Endothelial cell of umbilical vein (primary cell): ENCODE measurements around the gene FIZ1. TPM values are rescaled to one million over a fixed set of nuclear protein-coding genes. Genes with fewer than 3 reads are reported as not detected.

Source experiments
- BruUV-seq: library from RNA; stranded (reverse); fragments of 400-500 nt; replicated peaks from 2 replicates; lab custom pipeline; 2021; lab: Mats Ljungman, UMichigan
- CTCF ChIA-PET: fragments of 300-600, 350-600 bp; sonication (Branson Sonifier 250); formaldehyde crosslinking; loops from one replicate; lab custom pipeline; 2021; ENCODE audit warnings: antibody characterized with exemption, inconsistent platforms; lab: Charles Lee
- POLR2A ChIA-PET: fragments of 300-600, 350-600 bp; sonication (Branson Sonifier 250); formaldehyde crosslinking; loops from one replicate; lab custom pipeline; 2021; ENCODE audit warnings: antibody characterized with exemption, inconsistent platforms; lab: Charles Lee
- DNase-seq: peaks from one replicate; pipeline ENCODE4 v3.0.0-alpha.2; 2011; ENCODE audit warnings: low read depth, low spot score
- FAIRE-seq: peaks from 2 replicates; lab custom pipeline; 2011; peaks lifted over from hg19 to GRCh38; lab: Jason Lieb, UNC
- H2AFZ ChIP-seq: 2 replicates; pipeline ENCODE4 v1.6.0; 2012; ENCODE audit warnings: low read depth, low read length, control low read depth, inconsistent platforms
- H3K27ac ChIP-seq: 2 replicates; pipeline ENCODE4 v1.5.1; 2011; ENCODE audit warnings: low read depth, mild to moderate bottlenecking, control low read depth, low read length, moderate library complexity; ENCODE audit not compliant: insufficient read depth
- H3K27me3 ChIP-seq, 2 experiments: 2 replicates each; pipeline versions ENCODE4 v1.6.0 to v1.6.1; 2011; ENCODE audit warnings: low read length in 2 of 2, mixed read lengths in 1 of 2; ENCODE audit not compliant: control insufficient read depth in 2 of 2, insufficient read depth in 2 of 2
- H3K36me3 ChIP-seq, 2 experiments: 2 replicates in 1 of 2; 3 replicates in 1 of 2; pipeline ENCODE4 v1.5.1; 2011; ENCODE audit warnings: low read length in 2 of 2, mild to moderate bottlenecking in 1 of 2, moderate library complexity in 1 of 2; ENCODE audit not compliant: control insufficient read depth in 2 of 2, insufficient read depth in 2 of 2; ENCODE audit errors: extremely low read depth in 1 of 2
- H3K4me1 ChIP-seq: 3 replicates; pipeline ENCODE4 v1.5.1; 2011; ENCODE audit warnings: mild to moderate bottlenecking, low read length; ENCODE audit not compliant: control insufficient read depth, insufficient read depth; ENCODE audit errors: extremely low read depth
- H3K4me2 ChIP-seq: 2 replicates; pipeline ENCODE4 v1.6.1; 2011; ENCODE audit warnings: low read length, control low read depth, mixed read lengths; ENCODE audit not compliant: insufficient read depth
- H3K4me3 ChIP-seq, 3 experiments: fragments of 200-600 bp in 1 of 3; sonication (generic), shearing (Covaris generic) in 1 of 3; replicated peaks in 1 of 3; 2 replicates each; pipeline ENCODE4 v1.5.1; 2011 to 2016; ENCODE audit warnings: control low read depth in 3 of 3, low read length in 3 of 3, mild to moderate bottlenecking in 2 of 3, inconsistent platforms in 1 of 3, low read depth in 1 of 3, moderate library complexity in 1 of 3; ENCODE audit not compliant: insufficient read depth in 1 of 3
- H3K79me2 ChIP-seq: 2 replicates; pipeline ENCODE4 v1.6.0; 2012; ENCODE audit warnings: low read length, inconsistent platforms; ENCODE audit not compliant: control insufficient read depth, insufficient read depth
- H3K9ac ChIP-seq: replicated peaks from 2 replicates; pipeline ENCODE3; 2011; ENCODE audit warnings: low read length, control low read depth; ENCODE audit not compliant: insufficient read depth; ENCODE audit errors: extremely low read depth
- H3K9me1 ChIP-seq: replicated peaks from 3 replicates; pipeline ENCODE4 v1.6.0; 2011; ENCODE audit warnings: mild to moderate bottlenecking, low read length; ENCODE audit not compliant: control insufficient read depth, insufficient read depth; ENCODE audit errors: extremely low read depth
- H3K9me3 ChIP-seq: replicated peaks from 2 replicates; pipeline ENCODE4 v1.5.1; 2012; ENCODE audit warnings: low read length, inconsistent platforms; ENCODE audit not compliant: control insufficient read depth, insufficient read depth
- H4K20me1 ChIP-seq: replicated peaks from 2 replicates; pipeline ENCODE3; 2011; ENCODE audit warnings: mild to moderate bottlenecking, low read length; ENCODE audit not compliant: control insufficient read depth, insufficient read depth; ENCODE audit errors: extremely low read depth
- EZH2 ChIP-seq: IDR thresholded peaks from 2 replicates; pipeline ENCODE4 v1.6.1; 2012; ENCODE audit warnings: borderline replicate concordance, low read depth, mild to moderate bottlenecking, moderate library complexity, low read length, inconsistent platforms; ENCODE audit not compliant: severe bottlenecking
- FOS ChIP-seq: IDR thresholded peaks from 2 replicates; pipeline ENCODE4 v1.6.1; 2011; ENCODE audit warnings: mild to moderate bottlenecking, low read length, moderate library complexity, borderline replicate concordance; ENCODE audit not compliant: insufficient read depth
- GATA2 ChIP-seq: IDR thresholded peaks from 2 replicates; pipeline ENCODE4 v1.7.0; 2011; ENCODE audit warnings: low read depth, mild to moderate bottlenecking, moderate library complexity, mixed read lengths, low read length; ENCODE audit not compliant: insufficient read length, insufficient read depth
- JUN ChIP-seq: IDR thresholded peaks from 2 replicates; pipeline ENCODE4 v1.6.1; 2011; ENCODE audit warnings: borderline replicate concordance, low read depth; ENCODE audit not compliant: insufficient read length, insufficient read depth
- MYC ChIP-seq: IDR thresholded peaks from one replicate; pipeline ENCODE4 v1.6.1; 2011; ENCODE audit warnings: mild to moderate bottlenecking, low read depth, low read length
- POLR2A ChIP-seq: IDR thresholded peaks from 2 replicates; pipeline ENCODE4 v1.6.1; 2012; ENCODE audit warnings: low read depth, mild to moderate bottlenecking, control low read depth, low read length
- POLR2AphosphoS5 ChIP-seq: IDR thresholded peaks from 2 replicates; pipeline ENCODE4 v1.6.1; 2012; ENCODE audit warnings: low read depth, mild to moderate bottlenecking, control low read depth, low read length, moderate library complexity; ENCODE audit not compliant: insufficient read depth
- dilution Hi-C: fragments of 300-500 bp; cut with MboI; formaldehyde crosslinking; loops from one replicate; pipeline ENCODE4 v1.15.0; 2019; ENCODE audit warnings: low sequenced_read_pairs; ENCODE audit not compliant: extremely low pct_ligation_motif_present
- intact Hi-C: fragments of 100-400 bp; cut with micrococcal nuclease; formaldehyde crosslinking; loops from one replicate; pipeline ENCODE4 v1.10.0; 2022
- polyA plus RNA-seq, 4 experiments: library from polyadenylated mRNA; depleted of rRNA in 3 of 4; stranded (reverse) in 3 of 4; unstranded in 1 of 4; fragments of >200 nt; gene quantifications; 2 replicates each; pipeline versions ENCODE4 v1.2.1 to v1.2.3, GENCODE V29; 2011 to 2012; ENCODE audit warnings: missing spikeins in 1 of 4
- total RNA-seq: library from RNA; stranded (reverse); gene quantifications from 2 replicates; pipeline ENCODE4 v1.2.3, GENCODE V29; 2021
- TF ChIP-seq, protein P1 (sequence below), 2 donors: IDR thresholded peaks; 1 replicate in 1 of 2; 2 replicates in 1 of 2; pipeline ENCODE4 v1.5.1; 2011; ENCODE audit warnings: low read length in 2 of 2, mild to moderate bottlenecking in 2 of 2, moderate library complexity in 2 of 2, control low read depth in 1 of 2, inconsistent platforms in 1 of 2, low read depth in 1 of 2; ENCODE audit not compliant: insufficient read depth in 1 of 2; ENCODE audit errors: extremely low read depth in 1 of 2
- TF ChIP-seq, protein P2 (sequence below): IDR thresholded peaks from 2 replicates; pipeline ENCODE4 v1.6.1; 2011; ENCODE audit not compliant: insufficient read depth, insufficient read length

FIZ1 gene
- total and polyA plus RNA-seq, 2 donors (not counting 3 experiments of a cell fraction or from before 2014, with no cell fraction given) = 6.6 to 15.6 TPM

DNA sequence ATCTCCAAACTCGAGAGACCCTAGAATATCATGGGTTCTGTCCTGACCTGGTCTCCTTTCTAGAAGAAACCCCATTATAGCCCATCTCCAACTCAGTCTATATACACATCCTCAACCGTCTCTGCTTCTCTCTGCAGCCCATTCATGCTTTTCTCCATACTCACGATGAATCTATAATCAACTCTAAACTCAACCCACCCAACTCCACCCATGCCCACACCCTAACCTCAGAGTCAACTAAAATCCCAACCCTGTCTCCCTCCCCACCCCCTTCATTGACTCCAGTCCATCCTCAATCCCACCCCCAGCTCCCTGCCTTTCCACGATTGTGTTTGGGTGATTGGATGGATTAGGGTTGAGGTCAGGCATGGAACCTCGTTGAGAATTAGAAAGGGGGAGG is 55.8 kb downstream of the FIZ1 start:
- no peaks in the 10 kb centered on the region for H3K9me3 ChIP-seq
- H3K27ac ChIP-seq = no peak overlapping the region
- peaks cover 18% of the 10 kb centered on the region for H3K4me1 ChIP-seq
- intact Hi-C loops (no loop called here), dilution Hi-C loops (no loop called here)
- no peak overlapping the region for H3K9ac ChIP-seq
- CTCF ChIA-PET = no interaction called here
- TF ChIP-seq FOS = no peak
- TF ChIP-seq EZH2 = no peak
- TF ChIP-seq, protein P1, sequence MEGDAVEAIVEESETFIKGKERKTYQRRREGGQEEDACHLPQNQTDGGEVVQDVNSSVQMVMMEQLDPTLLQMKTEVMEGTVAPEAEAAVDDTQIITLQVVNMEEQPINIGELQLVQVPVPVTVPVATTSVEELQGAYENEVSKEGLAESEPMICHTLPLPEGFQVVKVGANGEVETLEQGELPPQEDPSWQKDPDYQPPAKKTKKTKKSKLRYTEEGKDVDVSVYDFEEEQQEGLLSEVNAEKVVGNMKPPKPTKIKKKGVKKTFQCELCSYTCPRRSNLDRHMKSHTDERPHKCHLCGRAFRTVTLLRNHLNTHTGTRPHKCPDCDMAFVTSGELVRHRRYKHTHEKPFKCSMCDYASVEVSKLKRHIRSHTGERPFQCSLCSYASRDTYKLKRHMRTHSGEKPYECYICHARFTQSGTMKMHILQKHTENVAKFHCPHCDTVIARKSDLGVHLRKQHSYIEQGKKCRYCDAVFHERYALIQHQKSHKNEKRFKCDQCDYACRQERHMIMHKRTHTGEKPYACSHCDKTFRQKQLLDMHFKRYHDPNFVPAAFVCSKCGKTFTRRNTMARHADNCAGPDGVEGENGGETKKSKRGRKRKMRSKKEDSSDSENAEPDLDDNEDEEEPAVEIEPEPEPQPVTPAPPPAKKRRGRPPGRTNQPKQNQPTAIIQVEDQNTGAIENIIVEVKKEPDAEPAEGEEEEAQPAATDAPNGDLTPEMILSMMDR (IDR thresholded peaks at IDR 0.05; ENCODE audit: extremely low read depth in 1 of 2, insufficient read depth in 1 of 2, low read depth in 1 of 2, low read length in 2 of 2) = no peak
- TF ChIP-seq, protein P2, sequence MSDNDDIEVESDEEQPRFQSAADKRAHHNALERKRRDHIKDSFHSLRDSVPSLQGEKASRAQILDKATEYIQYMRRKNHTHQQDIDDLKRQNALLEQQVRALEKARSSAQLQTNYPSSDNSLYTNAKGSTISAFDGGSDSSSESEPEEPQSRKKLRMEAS = no peak
- TF ChIP-seq MYC = no peak
- TF ChIP-seq POLR2AphosphoS5 = no peak
- no peak for TF ChIP-seq GATA2
- no peak for TF ChIP-seq POLR2A
- no peak for TF ChIP-seq JUN
- no peaks in the 10 kb centered on the region for H4K20me1 ChIP-seq
- H3K9me1 ChIP-seq = no peaks in the 10 kb centered on the region
- H3K27me3 ChIP-seq = no peaks in the 10 kb centered on the region
- no peak overlapping the region for H3K4me3 ChIP-seq
- no peak for DNase-seq
- POLR2A ChIA-PET = no interaction called here
- H3K79me2 ChIP-seq = no peaks in the 10 kb centered on the region
- H2AFZ ChIP-seq = no peak overlapping the region
- no TSS peak for BruUV-seq
- H3K36me3 ChIP-seq = no peaks in the 10 kb centered on the region
- no peak overlapping the region for H3K4me2 ChIP-seq
- no peak for FAIRE-seq
